Left lobe of liver (tissue), 2 donors: Measurements from ENCODE around the gene NFKBIL1. TPM values are rescaled to one million over a fixed set of nuclear protein-coding genes. Genes with fewer than 3 reads are reported as not detected.
"Not testable (repeated sequence)": the region's sequence is repeated elsewhere in the genome, so short reads cannot be mapped to it uniquely, and the experiment has no call there.

Experiments used
- ATAC-seq: fragments of 200-7000 bp; cut with Tn5 transposase; one replicate; pipeline ENCODE4 v1.9.1; 2020; ENCODE audit warnings: mild to moderate bottlenecking, moderate library complexity
- DNase-seq: peaks from one replicate; pipeline ENCODE4 v3.0.0-alpha.2; 2020; ENCODE audit warnings: low spot score
- total RNA-seq: library from RNA; stranded (reverse); gene quantifications from one replicate; pipeline ENCODE4 v1.2.1, GENCODE V29; 2021
- donor health status: DM: no; HTN: no; CAD: no; lungs with moderate emphysema.
- donor health status: DM: no; HTN: yes; CAD: no.

NFKBIL1 gene
- total RNA-seq, 1 donor from 2014 or later = 9.4 TPM

DNA sequence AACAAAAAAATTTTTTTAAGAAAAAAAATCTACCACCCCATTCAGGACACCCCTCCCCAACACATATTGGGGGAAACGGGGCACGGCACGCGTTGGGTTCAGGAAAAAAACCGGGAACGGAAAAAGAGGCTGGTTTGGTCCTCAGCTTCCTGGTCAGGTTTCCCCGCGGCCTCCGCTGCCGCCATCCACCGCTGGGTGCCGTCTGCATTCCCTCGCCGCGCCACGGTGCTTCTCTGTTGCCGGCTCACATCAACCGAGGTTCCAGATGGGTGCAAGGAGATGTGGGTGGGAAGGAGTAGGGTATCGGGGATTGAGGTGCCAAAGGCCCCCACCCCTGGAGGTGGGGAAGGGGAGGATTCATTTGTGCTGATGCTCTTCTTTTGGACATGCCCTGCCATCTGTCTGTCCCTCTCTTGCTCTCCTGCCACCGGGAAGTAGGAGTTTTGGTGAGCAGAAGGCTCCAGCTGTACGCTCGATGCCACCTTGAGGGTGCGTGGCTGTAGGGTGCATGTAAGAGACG lies 12.8 kb upstream of the NFKBIL1 start:
- no peak for DNase-seq
- no peak for ATAC-seq

DNA sequence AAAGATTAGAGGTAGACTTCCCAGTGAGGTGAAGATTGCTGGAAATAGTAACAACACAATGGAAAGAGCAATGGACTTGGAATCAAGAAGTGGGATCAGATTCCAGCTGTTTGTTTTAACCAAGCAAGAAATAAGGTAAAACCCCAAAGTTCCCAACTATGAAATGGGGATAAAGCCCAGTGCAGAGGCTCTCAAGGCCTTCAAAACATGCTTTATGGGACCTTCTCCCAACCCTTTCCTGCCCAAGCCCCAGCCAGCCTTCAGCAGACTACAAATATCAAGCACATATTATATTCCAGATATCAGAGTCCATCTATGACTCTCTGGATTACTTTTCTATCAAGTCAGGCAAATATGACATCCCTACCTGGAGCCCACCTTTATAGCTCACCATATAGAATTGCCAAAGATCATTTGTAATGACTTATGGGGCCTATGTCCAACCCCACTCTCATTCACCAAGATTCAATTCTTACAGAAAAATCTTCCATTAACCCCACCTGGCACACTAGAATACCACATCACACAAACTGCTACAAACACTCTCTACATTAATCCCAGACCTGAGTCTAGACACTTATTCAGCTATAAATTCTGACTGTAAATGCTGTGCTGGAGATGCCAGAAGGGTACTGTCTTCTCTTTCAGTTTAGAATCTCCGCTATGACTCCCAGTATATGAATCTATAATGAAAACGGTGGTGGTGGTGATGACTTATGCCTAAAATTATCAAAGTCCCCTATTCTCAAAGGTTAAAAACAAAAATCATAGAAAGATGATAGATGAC lies 11.7 kb upstream of the NFKBIL1 start:
- no peak for DNase-seq
- ATAC-seq = no peak

DNA sequence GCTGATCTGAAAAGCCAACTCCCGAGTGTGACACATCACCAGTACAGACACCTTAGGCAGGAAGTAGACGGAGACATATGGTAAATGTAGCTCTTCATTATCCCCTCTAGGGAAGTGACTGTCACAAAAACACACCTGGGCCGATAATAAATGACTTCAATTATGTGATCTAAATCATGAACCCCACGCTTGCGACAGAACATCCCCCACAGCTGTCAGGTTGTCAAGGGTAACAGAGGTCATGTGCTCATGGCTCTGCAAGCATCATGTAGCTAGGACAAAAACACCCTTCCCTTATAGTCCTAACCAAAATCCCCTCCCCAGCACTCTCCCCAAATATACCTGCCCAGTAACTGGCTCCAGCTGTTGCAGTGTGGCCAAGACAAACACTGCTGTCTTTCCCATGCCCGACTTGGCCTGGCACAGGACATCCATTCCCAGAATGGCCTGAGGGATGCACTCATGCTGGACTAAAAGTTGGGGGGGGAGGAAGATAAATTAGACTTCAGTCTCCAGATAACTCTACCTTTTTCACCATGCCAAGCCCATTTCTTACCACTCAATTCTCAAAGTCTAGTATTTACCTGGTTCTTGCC lies 8.5 kb upstream of the NFKBIL1 start:
- DNase-seq (peak; percentile 69), ATAC-seq (peak; percentile 64)

DNA sequence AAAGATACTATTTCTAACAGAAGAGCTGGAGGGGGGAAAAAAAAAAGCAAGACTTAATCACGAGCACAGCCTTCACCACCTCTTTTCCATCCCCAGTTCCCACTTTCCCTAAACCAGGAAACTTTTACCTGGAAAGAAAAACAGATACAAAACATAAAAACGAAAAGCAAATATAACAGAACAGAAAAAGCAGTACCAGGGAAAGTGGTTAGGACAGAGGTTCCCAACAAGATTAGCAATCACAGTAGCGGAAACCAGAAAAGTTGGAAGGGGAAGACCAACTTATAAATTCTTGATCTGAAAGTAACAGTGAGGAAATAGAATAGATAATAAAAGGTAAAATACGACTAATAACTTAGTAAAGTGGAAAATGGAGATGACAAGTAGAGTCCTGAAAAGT lies 6.8 kb upstream of the NFKBIL1 start:
- ATAC-seq = no peak
- DNase-seq = no peak

DNA sequence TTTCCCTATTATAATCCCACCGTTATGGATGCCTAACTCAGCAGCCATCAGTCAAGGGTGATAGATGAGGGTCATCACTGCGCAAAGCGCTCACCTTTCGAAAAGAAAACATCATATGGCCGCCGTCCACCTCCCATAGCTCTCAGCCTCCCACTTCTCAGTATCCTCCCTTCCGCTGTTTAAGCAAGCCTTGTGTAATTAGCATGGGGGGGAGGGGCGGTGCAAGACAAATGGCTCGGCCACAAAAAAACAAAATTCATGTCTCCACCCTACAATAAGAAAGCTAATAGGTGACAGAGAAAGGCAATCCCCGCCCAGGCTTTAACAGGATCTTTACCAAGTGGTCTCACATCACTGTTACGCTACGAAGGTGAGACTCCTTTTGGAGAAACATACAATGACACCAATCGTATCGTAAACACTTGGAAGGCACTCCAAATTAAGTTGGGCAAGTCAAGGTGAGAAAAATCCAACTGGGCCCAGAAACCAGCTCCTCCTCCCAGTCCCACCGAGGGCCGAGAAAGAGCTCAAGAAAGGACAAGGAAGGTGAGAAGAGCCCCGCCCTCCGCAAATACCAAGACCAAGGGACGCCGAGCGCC lies 6.2 kb upstream of the NFKBIL1 start:
- no peak for DNase-seq
- peak; percentile 13 for ATAC-seq

DNA sequence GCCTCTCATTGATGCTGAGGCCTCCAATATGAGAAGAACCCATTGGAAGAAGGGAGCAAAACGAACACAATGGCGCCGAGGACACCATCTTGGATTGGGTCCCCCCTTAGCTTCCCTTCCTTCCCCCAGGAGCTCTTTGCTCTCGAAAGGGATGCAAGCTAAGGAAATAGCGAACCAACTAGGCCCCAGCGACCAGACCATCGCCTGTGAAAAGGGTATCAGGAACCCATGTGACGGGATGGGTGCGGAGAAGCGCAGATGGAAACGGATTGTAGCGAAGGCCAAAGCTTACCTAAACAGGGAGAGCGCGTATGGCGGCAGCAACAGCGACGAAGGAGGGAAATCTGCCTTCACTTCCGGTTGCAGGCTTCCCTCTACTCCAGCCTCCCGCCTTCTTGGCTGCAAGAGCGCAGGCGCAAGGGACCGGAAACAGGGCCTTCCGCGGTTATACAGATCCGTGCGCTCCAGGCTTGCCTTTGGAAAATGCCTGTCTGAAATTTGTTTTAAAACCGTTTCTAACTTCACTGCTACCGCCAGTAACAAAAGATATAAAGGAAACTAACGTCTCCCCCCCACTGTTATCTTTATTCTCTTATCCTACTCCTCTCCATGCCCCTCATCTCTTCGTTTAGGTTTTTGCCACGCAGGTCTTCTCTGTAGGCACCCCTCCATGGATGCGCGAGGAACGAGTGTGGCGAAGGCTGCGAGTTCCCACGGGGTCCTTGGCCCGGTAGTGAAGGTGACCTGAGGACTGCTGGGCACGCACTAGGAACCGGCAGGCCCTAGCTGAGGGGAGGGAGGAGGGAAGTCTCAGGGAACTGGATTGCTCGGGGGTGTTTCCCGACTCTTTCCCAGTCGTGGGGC lies 5.5 kb upstream of the NFKBIL1 start, which contains the start of gene DDX39B:
TSS of gene DDX39B (minus strand) at position 346 of the 864 bp plus-strand sequence. CDS start 1,471 bp downstream, outside the sequence.
- peak; percentile 82 for ATAC-seq
- DNase-seq = peak; percentile 96

DNA sequence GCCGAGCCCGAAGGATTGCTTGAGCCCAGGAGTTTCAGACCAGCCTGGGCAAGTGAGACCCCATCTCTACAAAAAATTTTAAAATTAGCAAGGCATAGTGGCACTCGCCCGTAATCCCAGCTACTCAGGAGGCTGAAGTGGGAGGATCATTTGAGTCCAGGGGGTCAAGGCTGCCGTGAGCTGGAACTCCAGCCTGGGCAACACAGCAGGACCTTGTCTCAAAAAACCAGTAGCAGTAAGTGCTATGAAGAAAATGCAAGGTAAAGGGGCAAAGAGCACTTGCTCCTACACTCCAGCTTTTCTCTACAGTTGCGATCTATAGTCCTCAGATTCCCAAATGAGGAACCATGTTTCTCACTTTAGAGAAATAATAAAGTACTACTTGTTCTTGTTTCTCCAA lies 3.8 kb upstream of the NFKBIL1 start:
- no peak for ATAC-seq

DNA sequence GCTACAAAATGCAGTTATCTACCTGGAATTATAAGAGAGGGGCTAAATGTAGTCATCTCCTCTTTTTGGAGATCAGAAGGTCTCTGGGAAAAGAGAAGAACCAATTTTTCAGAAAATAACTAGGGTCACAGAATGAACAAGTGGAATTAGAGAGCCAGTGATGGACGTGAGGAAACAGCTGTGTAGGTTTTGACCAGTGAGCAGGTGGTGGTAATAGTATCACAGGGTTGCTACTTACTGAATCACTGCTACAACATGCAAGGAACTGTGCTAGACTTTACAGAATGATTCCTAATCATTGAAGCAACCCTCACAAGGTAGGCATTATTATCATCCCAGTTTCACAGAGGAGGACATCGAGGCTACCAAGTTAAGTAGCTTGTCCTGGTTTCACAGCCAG lies 2.7 kb upstream of the NFKBIL1 start:
- no peak for DNase-seq
- ATAC-seq = no peak

More for the DNA sequence above, 3.8 kb upstream of the NFKBIL1 start:
- DNase-seq = no peak

DNA sequence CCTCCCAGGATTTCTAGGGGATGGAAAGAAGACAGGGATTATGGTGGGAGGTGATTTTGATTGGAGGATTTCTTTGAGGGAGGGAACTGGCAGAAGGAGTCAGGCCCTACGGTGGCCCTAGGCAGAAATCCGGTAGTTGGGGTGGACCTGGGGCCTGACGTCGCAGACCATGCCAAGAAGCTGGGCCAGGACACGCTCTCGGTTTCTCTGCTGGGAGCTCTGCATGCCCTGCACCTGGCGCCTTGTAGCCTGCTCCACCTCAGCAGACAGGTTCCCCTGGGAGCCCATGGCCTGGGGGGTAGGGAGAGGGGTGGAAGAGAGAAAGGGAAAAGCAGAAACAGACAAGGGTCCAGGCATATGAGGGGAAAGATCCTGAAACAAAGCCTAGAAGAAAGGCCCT lies 2.1 kb upstream of the NFKBIL1 start:
- no peak for DNase-seq
- ATAC-seq = no peak

DNA sequence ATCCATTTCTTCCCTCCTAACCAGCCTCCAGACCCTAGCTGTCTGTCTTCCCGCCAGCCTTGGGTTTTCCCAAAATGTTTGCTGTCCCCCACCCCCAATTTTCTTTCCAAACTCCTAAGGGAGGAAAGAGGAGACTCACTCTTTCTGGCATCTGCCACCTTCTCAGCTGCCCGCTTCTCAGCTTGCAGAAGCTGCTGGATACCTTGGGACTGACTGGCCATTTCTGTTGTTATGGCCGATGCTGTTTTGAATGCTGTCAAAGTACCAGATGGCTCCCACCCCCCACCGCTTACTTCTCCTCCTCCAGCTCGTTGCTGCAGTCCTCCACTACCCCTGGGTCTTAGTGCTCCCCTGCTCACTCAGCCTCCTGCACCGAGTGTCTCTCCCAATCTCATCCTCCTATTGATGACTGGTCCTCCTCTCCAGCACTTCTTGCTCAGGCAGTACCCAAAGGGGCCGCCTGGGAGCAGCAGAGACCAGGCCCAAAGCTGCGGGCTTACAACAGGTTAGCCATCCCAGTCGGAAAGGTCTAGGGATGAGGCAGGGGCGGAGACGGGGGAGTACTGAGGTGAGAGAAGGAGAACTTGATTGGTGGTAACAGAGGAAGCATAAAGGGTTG lies 960 bp upstream of the NFKBIL1 start, which contains the start of gene ATP6V1G2:
TSS of gene ATP6V1G2 (minus strand) at position 270 of the 619 bp plus-strand sequence. CDS start at position 221, 49 bp downstream.
- DNase-seq (peak; percentile 91), ATAC-seq (peak; percentile 80)

DNA sequence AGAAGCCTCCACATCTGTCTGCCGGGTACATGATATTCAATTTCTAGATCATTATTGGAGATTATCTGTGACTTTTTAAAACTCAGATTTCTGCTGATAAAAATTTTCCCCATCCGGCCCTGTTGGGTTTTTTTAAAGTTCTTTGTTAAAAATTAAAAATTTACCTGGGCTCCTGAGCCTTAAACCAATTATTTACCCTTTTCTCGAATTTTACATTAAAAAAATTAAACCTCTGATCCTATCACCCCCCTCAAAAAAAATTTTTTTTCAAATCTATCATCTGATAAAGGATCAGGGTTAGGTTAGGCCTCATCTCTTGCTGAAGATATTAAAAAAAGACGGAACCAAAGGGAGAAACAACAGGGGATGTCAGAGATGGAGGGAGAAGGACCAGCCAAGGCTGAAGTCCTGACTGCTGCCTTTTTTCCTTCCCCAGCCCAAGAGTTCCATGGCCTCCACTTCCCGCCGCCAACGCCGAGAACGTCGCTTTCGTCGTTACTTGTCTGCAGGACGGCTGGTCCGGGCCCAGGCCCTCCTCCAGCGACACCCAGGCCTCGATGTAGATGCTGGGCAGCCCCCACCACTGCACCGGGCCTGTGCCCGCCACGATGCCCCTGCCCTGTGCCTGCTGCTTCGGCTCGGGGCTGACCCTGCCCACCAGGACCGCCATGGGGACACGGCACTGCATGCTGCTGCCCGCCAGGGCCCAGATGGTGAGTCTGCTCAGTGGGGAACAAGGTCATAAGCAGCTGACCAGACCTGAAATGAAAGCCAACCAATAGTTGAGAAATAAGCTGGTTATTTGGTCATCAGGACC lies 527 bp downstream of the NFKBIL1 start:
- ATAC-seq = no peak
- no peak for DNase-seq

DNA sequence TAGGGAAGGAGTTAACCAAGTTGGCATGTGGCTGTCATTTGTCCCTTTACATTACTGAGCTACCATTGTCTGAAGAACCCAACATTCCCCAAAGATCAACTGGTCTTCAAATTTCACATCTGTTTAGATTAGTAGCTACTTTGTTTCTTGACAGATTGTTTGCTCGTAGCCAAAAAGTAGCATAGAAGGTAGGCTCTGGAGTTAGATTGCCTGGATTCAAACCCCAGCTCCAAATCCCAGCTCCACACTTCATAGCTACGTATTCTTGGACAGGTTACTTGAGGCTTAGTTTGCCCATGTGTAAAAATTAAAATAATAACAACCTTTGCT lies 1.1 kb downstream of the NFKBIL1 start:
- no peak for DNase-seq
- no peak for ATAC-seq

DNA sequence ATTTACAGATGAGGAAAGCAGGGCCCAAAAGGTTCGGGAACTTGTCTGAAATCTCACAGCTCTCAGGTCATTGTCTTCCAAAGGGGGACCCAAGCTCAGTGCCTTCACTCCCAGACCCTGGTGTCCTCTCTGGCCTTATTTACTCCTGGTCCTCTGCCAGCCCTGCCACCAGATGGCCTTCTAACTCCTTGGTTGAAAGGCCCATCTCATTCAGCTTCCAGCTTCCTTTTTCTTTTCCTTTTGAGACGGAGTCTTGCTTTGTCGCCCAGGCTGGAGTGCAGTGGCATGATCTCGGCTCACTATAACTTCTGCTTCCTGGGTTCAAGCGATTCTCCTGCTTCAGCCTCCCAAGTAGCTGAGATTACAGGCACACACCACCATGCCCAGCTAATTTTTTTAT lies 4.0 kb downstream of the NFKBIL1 start:
- ATAC-seq, DNase-seq: not testable (repeated sequence)

DNA sequence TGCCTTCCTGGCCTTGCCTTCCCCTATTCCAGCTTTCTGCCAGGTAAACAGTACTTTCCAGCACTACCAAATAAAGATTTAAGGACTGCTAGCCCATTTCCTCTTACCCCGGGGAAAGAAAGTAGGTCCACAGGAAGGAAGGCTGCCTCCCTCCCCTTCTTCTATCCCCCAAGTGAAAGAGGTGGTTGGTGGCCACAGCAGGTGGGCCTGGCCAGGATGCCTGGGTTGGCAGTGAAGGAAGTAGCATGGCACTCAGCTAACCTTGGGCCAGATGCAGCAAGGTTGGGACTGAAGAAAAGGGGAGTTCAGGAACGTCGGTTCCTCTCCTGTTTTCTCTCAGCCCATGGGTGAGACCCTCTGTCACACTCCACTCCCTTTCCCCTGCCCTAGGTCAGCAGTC lies 8.9 kb downstream of the NFKBIL1 start:
- no peak for DNase-seq

DNA sequence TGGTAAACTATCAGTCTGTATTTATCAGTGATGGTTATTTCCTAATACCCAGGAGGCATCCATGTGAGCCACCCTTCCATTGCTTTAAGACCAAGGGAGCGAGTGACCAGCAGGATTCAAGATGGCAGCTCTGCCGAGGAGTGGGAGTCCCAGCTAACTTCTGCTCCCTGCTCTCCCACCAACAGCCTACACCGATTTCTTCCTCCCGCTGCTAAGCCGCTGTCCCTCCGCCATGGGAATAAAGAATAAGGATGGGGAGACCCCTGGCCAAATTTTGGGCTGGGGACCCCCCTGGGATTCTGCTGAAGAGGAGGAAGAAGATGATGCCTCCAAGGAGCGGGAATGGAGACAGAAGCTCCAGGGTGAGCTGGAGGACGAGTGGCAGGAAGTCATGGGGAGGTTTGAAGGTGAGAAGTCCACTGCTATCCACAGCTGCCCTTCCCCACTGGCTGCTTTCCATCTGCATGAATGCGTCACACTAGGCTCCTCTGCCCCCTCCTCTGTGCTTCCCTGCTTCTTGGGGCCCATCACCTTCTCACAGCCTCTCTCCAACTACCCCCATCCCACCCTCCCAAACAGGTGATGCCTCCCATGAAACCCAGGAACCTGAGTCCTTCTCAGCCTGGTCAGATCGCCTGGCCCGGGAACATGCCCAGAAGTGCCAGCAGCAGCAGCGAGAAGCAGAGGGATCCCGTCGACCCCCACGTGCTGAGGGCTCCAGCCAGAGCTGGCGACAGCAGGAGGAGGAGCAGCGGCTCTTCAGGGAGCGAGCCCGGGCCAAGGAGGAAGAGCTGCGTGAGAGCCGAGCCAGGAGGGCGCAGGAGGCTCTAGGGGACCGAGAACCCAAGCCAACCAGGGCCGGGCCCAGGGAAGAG lies 10.3 kb downstream of the NFKBIL1 start:
- no peak for DNase-seq
- ATAC-seq = peak; percentile 14

More for the DNA sequence above, 8.9 kb downstream of the NFKBIL1 start:
- no peak for ATAC-seq

DNA sequence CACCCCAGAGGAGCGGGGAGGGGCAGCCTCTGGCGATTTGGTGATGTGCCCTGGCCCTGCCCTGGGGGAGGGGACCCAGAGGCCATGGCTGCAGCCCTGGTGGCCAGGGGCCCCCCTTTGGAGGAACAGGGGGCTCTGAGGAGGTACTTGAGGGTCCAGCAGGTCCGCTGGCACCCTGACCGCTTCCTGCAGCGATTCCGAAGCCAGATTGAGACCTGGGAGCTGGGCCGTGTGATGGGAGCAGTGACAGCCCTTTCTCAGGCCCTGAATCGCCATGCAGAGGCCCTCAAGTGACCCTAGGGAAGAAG lies 10.9 kb downstream of the NFKBIL1 start:
- ATAC-seq (no peak), DNase-seq (no peak)

DNA sequence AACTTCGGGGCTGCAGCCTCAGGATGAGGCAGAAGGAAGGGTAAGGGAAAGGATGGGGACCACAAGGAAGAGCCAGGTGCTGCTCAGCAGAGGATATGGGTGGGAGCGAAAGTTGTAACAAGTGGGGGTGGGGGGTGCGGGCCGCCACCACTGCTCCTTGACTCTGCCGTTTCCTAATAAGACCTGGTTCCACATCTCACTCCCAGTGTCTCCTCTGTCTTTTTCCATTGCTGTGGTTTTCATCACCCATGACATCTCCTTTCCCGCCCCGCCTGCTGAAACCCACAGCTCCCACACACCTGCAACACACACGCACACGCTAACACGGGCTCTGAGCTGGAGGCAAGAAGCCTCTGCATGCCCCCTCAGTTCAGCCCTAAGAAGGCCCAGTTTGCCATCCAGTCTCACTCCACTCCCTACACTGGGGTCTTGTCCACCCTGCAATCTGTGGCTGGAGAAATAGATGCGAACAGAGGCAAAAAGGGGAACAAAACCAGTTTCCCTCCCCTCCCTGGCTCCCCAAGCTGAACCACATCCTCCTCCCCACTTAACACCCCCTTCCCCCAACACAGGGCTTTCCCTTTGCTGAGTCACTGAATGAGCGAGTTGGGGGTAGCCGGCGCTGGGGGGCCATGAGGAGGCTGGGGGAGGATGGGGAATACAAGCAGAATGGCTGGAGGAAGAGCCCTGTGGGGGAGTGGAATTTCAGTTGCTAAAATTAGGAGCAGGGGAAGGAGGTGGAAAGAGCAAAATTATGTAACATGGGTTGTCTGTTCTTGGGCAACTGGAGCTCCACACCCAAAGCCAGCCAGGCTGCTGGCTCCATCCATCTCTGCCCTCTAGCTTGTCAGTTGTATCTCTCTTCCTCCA lies 11.5 kb downstream of the NFKBIL1 start:
- DNase-seq (no peak), ATAC-seq (peak; percentile 24)

DNA sequence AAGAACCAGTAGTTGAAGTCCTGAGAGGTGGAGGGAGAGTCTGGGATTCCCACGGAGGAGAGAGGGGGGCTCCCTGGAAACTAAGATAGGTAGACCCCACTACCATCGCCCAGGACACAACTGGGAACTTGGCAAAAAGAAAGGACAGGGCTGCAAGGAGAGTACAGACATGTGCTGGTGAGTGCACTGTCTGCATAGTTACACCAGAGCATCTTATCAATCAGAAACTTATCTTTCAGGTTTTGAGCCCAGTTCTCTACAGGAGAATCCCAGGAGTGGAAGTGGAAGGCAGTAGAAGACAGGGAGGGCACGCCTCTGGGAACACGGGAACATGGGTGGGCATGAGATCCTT lies 12.2 kb downstream of the NFKBIL1 start:
- DNase-seq (no peak), ATAC-seq (no peak)
